ENCODE data around the gene CLASP2. TPM values are rescaled to one million over a fixed set of nuclear protein-coding genes. Genes with fewer than 3 reads are reported as not detected.
A peak's percentile ranks its signal among the peaks of the same experiment; 100 is the strongest.

Gene CLASP2
- total RNA-seq, 1 donor from 2014 or later: 52.8 TPM

- Mint-ChIP-seq H3K9me3 (ENCODE audit: low read depth) (peaks cover 10% of the 10 kb centered on the region), H3K4me3 (ENCODE audit: unreplicated experiment) (no peak overlapping the region), H3K27ac (ENCODE audit: unreplicated experiment) (no peak overlapping the region), H3K4me1 (ENCODE audit: low read depth) (no peaks in the 10 kb centered on the region), H3K36me3 (ENCODE audit: low read depth) (peaks cover 10% of the 10 kb centered on the region), H3K27me3 (ENCODE audit: low read depth) (no peaks in the 10 kb centered on the region)
- no peak for TF ChIP-seq CTCF (IDR thresholded peaks at IDR 0.05)
- no peak for DNase-seq (ENCODE audit: low spot score)
Observed at GRCh38 chr3:33694944-33695343, 23.1 kb downstream of the CLASP2 start.

- Mint-ChIP-seq H3K36me3 (ENCODE audit: low read depth) (peaks cover 7% of the 10 kb centered on the region), H3K4me1 (ENCODE audit: low read depth) (peaks cover 15% of the 10 kb centered on the region), H3K9me3 (ENCODE audit: low read depth) (no peaks in the 10 kb centered on the region), H3K27me3 (ENCODE audit: low read depth) (no peaks in the 10 kb centered on the region), H3K27ac (ENCODE audit: unreplicated experiment) (no peak overlapping the region), H3K4me3 (ENCODE audit: unreplicated experiment) (no peak overlapping the region)
- DNase-seq (ENCODE audit: low spot score): no peak
- no peak for TF ChIP-seq CTCF (IDR thresholded peaks at IDR 0.05)
Observed at GRCh38 chr3:33690341-33690740, 27.7 kb downstream of the CLASP2 start.

- Mint-ChIP-seq H3K4me3 (ENCODE audit: unreplicated experiment) (no peak overlapping the region), H3K36me3 (ENCODE audit: low read depth) (peaks cover 4% of the 10 kb centered on the region), H3K9me3 (ENCODE audit: low read depth) (no peaks in the 10 kb centered on the region), H3K27ac (ENCODE audit: unreplicated experiment) (peak overlapping the region; percentile 59), H3K27me3 (ENCODE audit: low read depth) (no peaks in the 10 kb centered on the region), H3K4me1 (ENCODE audit: low read depth) (peaks cover 15% of the 10 kb centered on the region)
- peak; percentile 56 for TF ChIP-seq CTCF (IDR thresholded peaks at IDR 0.05)
- no peak for DNase-seq (ENCODE audit: low spot score)
Observed at GRCh38 chr3:33687406-33688010, 30.5 kb downstream of the CLASP2 start.

- TF ChIP-seq CTCF (IDR thresholded peaks at IDR 0.05): no peak
- Mint-ChIP-seq H3K4me3 (ENCODE audit: unreplicated experiment) (no peak overlapping the region), H3K4me1 (ENCODE audit: low read depth) (peaks cover 17% of the 10 kb centered on the region), H3K9me3 (ENCODE audit: low read depth) (peaks cover 19% of the 10 kb centered on the region), H3K27ac (ENCODE audit: unreplicated experiment) (no peak overlapping the region), H3K27me3 (ENCODE audit: low read depth) (no peaks in the 10 kb centered on the region), H3K36me3 (ENCODE audit: low read depth) (peaks cover 24% of the 10 kb centered on the region)
- DNase-seq (ENCODE audit: low spot score): no peak
Observed at GRCh38 chr3:33682770-33683169, 35.3 kb downstream of the CLASP2 start.

GRCh38 chr3:33681667-33682066 is 36.4 kb downstream of the CLASP2 start:
- H3K4me3 Mint-ChIP-seq (ENCODE audit: unreplicated experiment): no peak overlapping the region
- no peak for DNase-seq (ENCODE audit: low spot score)
- H3K4me1 Mint-ChIP-seq (ENCODE audit: low read depth): peaks cover 9% of the 10 kb centered on the region
- no peak overlapping the region for H3K27ac Mint-ChIP-seq (ENCODE audit: unreplicated experiment)
- H3K27me3 Mint-ChIP-seq (ENCODE audit: low read depth): no peaks in the 10 kb centered on the region
- no peak for TF ChIP-seq CTCF (IDR thresholded peaks at IDR 0.05)
- peaks cover 21% of the 10 kb centered on the region for H3K9me3 Mint-ChIP-seq (ENCODE audit: low read depth)
- peaks cover 26% of the 10 kb centered on the region for H3K36me3 Mint-ChIP-seq (ENCODE audit: low read depth)
